IMR-90 (cell line): Measurements from ENCODE around the gene MIEF1. TPM values are rescaled to one million over a fixed set of nuclear protein-coding genes. Genes with fewer than 3 reads are reported as not detected.
A peak's percentile ranks its signal among the peaks of the same experiment; 100 is the strongest.

Source experiments
- ATAC-seq: fragments of 200-7000 bp; cut with Tn5 transposase; 2 replicates; pipeline ENCODE4 v1.9.1; 2020; ENCODE audit warnings: low read depth, mild to moderate bottlenecking, moderate library complexity
- BruUV-seq: library from RNA; stranded (reverse); fragments of 400-500 nt; replicated peaks from 2 replicates; lab custom pipeline; 2021; lab: Mats Ljungman, UMichigan
- CTCF ChIA-PET: fragments of 300-600 bp; formaldehyde crosslinking; extraction: SDS; loops from one replicate; lab custom pipeline; 2021; ENCODE audit warnings: antibody characterized with exemption; lab: Yijun Ruan, JAX
- POLR2A ChIA-PET: fragments of 300-600 bp; sonication (Branson Sonifier 250); formaldehyde crosslinking; loops from one replicate; lab custom pipeline; 2022; ENCODE audit warnings: antibody characterized with exemption; ENCODE audit not compliant: unreplicated experiment; lab: Charles Lee
- DNase-seq: peaks from one replicate; pipeline ENCODE4 v3.0.0; 2013
- H2AFZ ChIP-seq: replicated peaks from 2 replicates; pipeline ENCODE3; 2013; ENCODE audit warnings: low read length, mild to moderate bottlenecking; ENCODE audit not compliant: poor library complexity
- H2AK5ac ChIP-seq: 2 replicates; pipeline ENCODE4 v1.6.1; 2013; ENCODE audit warnings: low read depth, low read length, inconsistent platforms
- H2AK9ac ChIP-seq: replicated peaks from 2 replicates; pipeline ENCODE3; 2013; ENCODE audit warnings: mild to moderate bottlenecking, low read depth, low read length, moderate library complexity; ENCODE audit not compliant: poor library complexity
- H2BK120ac ChIP-seq: 2 replicates; pipeline ENCODE4 v1.6.1; 2013; ENCODE audit warnings: low read depth, low read length, inconsistent platforms
- H2BK15ac ChIP-seq: 3 replicates; pipeline ENCODE4 v1.6.1; 2013; ENCODE audit warnings: low read depth, low read length, inconsistent platforms
- H2BK20ac ChIP-seq: 2 replicates; pipeline ENCODE4 v1.6.1; 2013; ENCODE audit warnings: low read depth, mild to moderate bottlenecking, inconsistent platforms, low read length, moderate library complexity
- H2BK5ac ChIP-seq: 2 replicates; pipeline ENCODE4 v1.6.1; 2013; ENCODE audit warnings: mild to moderate bottlenecking, low read depth, low read length, inconsistent platforms; ENCODE audit not compliant: poor library complexity, severe bottlenecking
- H3K14ac ChIP-seq: replicated peaks from 2 replicates; pipeline ENCODE4 v1.6.1; 2013; ENCODE audit warnings: low read depth, low read length, inconsistent platforms
- H3K18ac ChIP-seq: 2 replicates; pipeline ENCODE4 v1.6.1; 2013; ENCODE audit warnings: low read depth, low read length, control low read depth
- H3K23ac ChIP-seq: 2 replicates; pipeline ENCODE4 v1.6.1; 2013; ENCODE audit warnings: low read depth, low read length, inconsistent platforms
- H3K27ac ChIP-seq: 2 replicates; pipeline ENCODE4 v1.5.1; 2013; ENCODE audit warnings: mild to moderate bottlenecking, control low read depth, low read length; ENCODE audit not compliant: insufficient read depth
- H3K27me3 ChIP-seq: 2 replicates; pipeline ENCODE4 v1.6.1; 2013; ENCODE audit warnings: low read length; ENCODE audit not compliant: control insufficient read depth, insufficient read depth
- H3K36me3 ChIP-seq: 2 replicates; pipeline ENCODE4 v1.6.1; 2013; ENCODE audit warnings: low read length, mixed read lengths; ENCODE audit not compliant: control insufficient read depth, insufficient read depth
- H3K4ac ChIP-seq: 2 replicates; pipeline ENCODE4 v1.6.1; 2013; ENCODE audit warnings: low read depth, low read length, inconsistent platforms
- H3K4me1 ChIP-seq: 2 replicates; pipeline ENCODE4 v1.6.1; 2013; ENCODE audit warnings: low read length, mixed read lengths; ENCODE audit not compliant: control insufficient read depth, insufficient read depth
- H3K4me2 ChIP-seq: 2 replicates; pipeline ENCODE4 v1.6.1; 2013; ENCODE audit warnings: low read depth, mild to moderate bottlenecking, control low read depth, low read length, moderate library complexity
- H3K4me3 ChIP-seq: 2 replicates; pipeline ENCODE4 v1.5.1; 2013; ENCODE audit warnings: low read depth, mild to moderate bottlenecking, control low read depth, low read length, moderate library complexity; ENCODE audit not compliant: insufficient read depth
- H3K56ac ChIP-seq: 2 replicates; pipeline ENCODE4 v1.6.1; 2013; ENCODE audit warnings: low read length, inconsistent platforms; ENCODE audit not compliant: insufficient read depth; ENCODE audit errors: extremely low read depth
- H3K79me1 ChIP-seq, 2 experiments: 2 replicates each; pipeline ENCODE4 v1.6.1; 2013; ENCODE audit warnings: low read length in 2 of 2, inconsistent platforms in 1 of 2, low read depth in 1 of 2
- H3K9ac ChIP-seq: 2 replicates; pipeline ENCODE4 v1.6.1; 2013; ENCODE audit warnings: low read depth, low read length, control low read depth
- H3K9me1 ChIP-seq: 2 replicates; pipeline ENCODE4 v1.6.1; 2013; ENCODE audit warnings: low read length, inconsistent platforms; ENCODE audit not compliant: insufficient read depth
- H3K9me3 ChIP-seq: 2 replicates; pipeline ENCODE4 v1.6.1; 2013; ENCODE audit warnings: low read length; ENCODE audit not compliant: control insufficient read depth, insufficient read depth
- H4K20me1 ChIP-seq: 2 replicates; pipeline ENCODE4 v1.6.1; 2013; ENCODE audit warnings: low read length, inconsistent platforms; ENCODE audit not compliant: insufficient read depth
- H4K5ac ChIP-seq: 2 replicates; pipeline ENCODE4 v1.6.1; 2013; ENCODE audit warnings: mild to moderate bottlenecking, low read depth, low read length, control low read depth
- H4K8ac ChIP-seq, 2 experiments: 2 replicates each; pipeline ENCODE4 v1.6.1; 2013; ENCODE audit warnings: low read depth in 2 of 2, low read length in 2 of 2, control low read depth in 1 of 2, inconsistent platforms in 1 of 2
- H4K91ac ChIP-seq: 2 replicates; pipeline ENCODE4 v1.6.1; 2013; ENCODE audit warnings: low read depth, low read length, inconsistent platforms; ENCODE audit not compliant: insufficient read depth
- BHLHE40 ChIP-seq: fragments of 150-350 bp; IDR thresholded peaks from 2 replicates; pipeline ENCODE4 v1.6.1; 2016; ENCODE audit warnings: mild to moderate bottlenecking, low read depth, low read length
- CEBPB ChIP-seq: IDR thresholded peaks from 2 replicates; pipeline ENCODE4 v1.6.1; 2012; ENCODE audit warnings: low read depth, low read length, improper control_type of control experiment
- CHD1 ChIP-seq: IDR thresholded peaks from 2 replicates; pipeline ENCODE4 v1.6.1; 2012; ENCODE audit warnings: low read depth, low read length, improper control_type of control experiment
- MXI1 ChIP-seq: IDR thresholded peaks from 2 replicates; pipeline ENCODE4 v1.6.1; 2012; ENCODE audit warnings: low read depth, mild to moderate bottlenecking, low read length, moderate library complexity, borderline replicate concordance
- NFE2L2 ChIP-seq: fragments of 150-350 bp; IDR thresholded peaks from 2 replicates; pipeline ENCODE4 v1.6.1; 2016; ENCODE audit warnings: low read depth, mild to moderate bottlenecking, low read length
- POLR2A ChIP-seq: IDR thresholded peaks from 2 replicates; pipeline ENCODE4 v1.6.1; 2012; ENCODE audit warnings: mild to moderate bottlenecking, low read depth, low read length
- RFX5 ChIP-seq: IDR thresholded peaks from 2 replicates; pipeline ENCODE4 v1.8.0; 2012; ENCODE audit warnings: low read depth, mild to moderate bottlenecking, low read length, moderate library complexity
- WGBS, 2 experiments: methylation state at CpG; one replicate each; pipeline versions ENCODE4 v1.1.5 to v1.1.7; 2013; ENCODE audit warnings: missing lambda C conversion rate in 2 of 2; ENCODE audit not compliant: insufficient read length in 1 of 2; ENCODE audit errors: extremely low coverage in 2 of 2; 5-methylcytosine and 5-hydroxymethylcytosine counted together
- dilution Hi-C: fragments of 300-500 bp; cut with HindIII; formaldehyde crosslinking; loops from one replicate; pipeline ENCODE4 v1.14.3; 2018; ENCODE audit warnings: low sequenced_read_pairs; ENCODE audit not compliant: unreplicated experiment
- in situ Hi-C: fragments of 300-500 bp; cut with MboI; formaldehyde crosslinking; loops from 3 replicates; pipeline ENCODE4 v1.14.3; 2019; ENCODE audit warnings: low sequenced_read_pairs, inconsistent platforms, mixed read lengths
- intact Hi-C: fragments of 100-400 bp; cut with micrococcal nuclease; formaldehyde crosslinking; loops from 2 replicates; pipeline ENCODE4 v1.10.0; 2022
- polyA plus RNA-seq, 3 experiments: library from polyadenylated mRNA; depleted of rRNA; stranded (reverse); fragments of >200 nt; gene quantifications; 2 replicates each; pipeline ENCODE4 v1.2.3, GENCODE V29; 2012; ENCODE audit warnings: low replicate concordance in 1 of 3
- total RNA-seq: library from RNA; depleted of rRNA; stranded (reverse); fragments of >200 nt; gene quantifications from 2 replicates; pipeline ENCODE4 v1.2.3, GENCODE V29; 2012
- TF ChIP-seq, protein P1 (sequence below): fragments of 150-350 bp; IDR thresholded peaks from 2 replicates; pipeline ENCODE4 v1.6.1; 2017; ENCODE audit warnings: mild to moderate bottlenecking, antibody characterized with exemption, low read length, low read depth

The MIEF1 gene
- total and polyA plus RNA-seq, 2 of the 4 experiments (the other 2 are of a cell fraction) = 9.7 to 16.9 TPM

DNA sequence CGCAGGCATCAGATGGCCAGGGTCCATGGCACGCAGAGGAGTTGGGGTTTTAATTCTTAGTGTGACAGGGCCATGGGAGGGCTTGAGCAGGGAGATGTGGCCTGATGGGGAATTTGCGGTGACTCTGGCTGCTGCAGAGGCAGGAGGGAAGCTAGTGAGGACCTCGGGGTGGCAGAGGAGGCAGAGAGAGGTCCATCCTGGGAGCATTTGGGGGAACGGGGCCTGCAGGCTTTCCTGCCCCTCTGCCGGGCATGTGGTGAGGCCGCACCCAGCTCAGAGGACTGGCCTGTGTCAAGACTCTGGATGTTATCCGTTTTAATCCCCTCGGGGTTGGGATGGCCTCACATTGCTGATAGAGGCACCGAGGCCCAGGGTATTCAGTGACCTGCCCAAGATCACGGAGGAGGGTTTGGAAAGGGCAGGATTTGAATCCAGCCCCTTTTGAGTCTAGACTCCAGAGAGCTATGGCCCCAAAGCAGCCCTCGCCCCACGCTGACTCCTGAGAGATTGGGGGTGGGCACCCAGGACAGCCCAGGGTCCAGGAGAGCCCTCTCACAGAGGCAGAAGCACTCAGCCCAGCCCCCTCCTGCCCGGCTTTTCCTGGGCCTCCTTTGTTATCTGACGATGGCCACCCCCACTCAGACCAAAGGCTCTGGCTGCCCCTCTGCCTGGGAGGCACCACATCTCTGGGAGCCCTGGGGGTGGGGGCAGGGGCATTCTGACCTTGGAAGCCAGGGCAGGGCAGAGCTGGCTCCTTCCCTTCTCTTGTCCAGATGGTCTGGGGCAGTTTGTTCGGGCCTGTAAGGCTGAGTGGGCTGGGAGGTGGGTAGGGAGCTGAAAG lies 31.4 kb upstream of the MIEF1 start:
- H3K9me1 ChIP-seq = peaks cover 19% of the 10 kb centered on the region
- H4K8ac ChIP-seq = peak overlapping the region; percentile 46 to 88; a peak in 2 of 4 replicates
- dilution Hi-C loops (no loop called here), in situ Hi-C loops (no loop called here), intact Hi-C loops (no loop called here)
- no peak for TF ChIP-seq RFX5
- TF ChIP-seq MXI1 = no peak
- TF ChIP-seq CEBPB = no peak
- TF ChIP-seq, protein P1, sequence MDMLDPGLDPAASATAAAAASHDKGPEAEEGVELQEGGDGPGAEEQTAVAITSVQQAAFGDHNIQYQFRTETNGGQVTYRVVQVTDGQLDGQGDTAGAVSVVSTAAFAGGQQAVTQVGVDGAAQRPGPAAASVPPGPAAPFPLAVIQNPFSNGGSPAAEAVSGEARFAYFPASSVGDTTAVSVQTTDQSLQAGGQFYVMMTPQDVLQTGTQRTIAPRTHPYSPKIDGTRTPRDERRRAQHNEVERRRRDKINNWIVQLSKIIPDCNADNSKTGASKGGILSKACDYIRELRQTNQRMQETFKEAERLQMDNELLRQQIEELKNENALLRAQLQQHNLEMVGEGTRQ = no peak
- no peak for TF ChIP-seq NFE2L2
- no peak for TF ChIP-seq POLR2A
- TF ChIP-seq BHLHE40 = no peak
- TF ChIP-seq CHD1 = no peak
- peak overlapping the region; percentile 95 for H2BK120ac ChIP-seq
- no peak overlapping the region for H3K4me3 ChIP-seq
- no peak overlapping the region; the same call in 1 of the 2 replicates for H3K56ac ChIP-seq
- CTCF ChIA-PET = interaction anchor here (0.8 kb wide), 1 partner anchor 23 kb away, joined by 3 read pairs; no protein-coding TSS in a partner anchor
- peak overlapping the region; percentile 44; the same call in 2 of the 3 replicates for H2BK15ac ChIP-seq
- no peaks in the 10 kb centered on the region for H3K79me1 ChIP-seq
- H3K36me3 ChIP-seq = no peaks in the 10 kb centered on the region
- BruUV-seq = no TSS peak
- H3K4me2 ChIP-seq = no peak overlapping the region
- POLR2A ChIA-PET = no interaction called here
- H2AK5ac ChIP-seq = peak overlapping the region; percentile 13; the same call in 1 of the 2 replicates
- peak overlapping the region; percentile 68 for H2AFZ ChIP-seq
- peak overlapping the region; percentile 71 for H2AK9ac ChIP-seq
- 79% methylated on average over 6 of the region's 16 CpGs; no CpG with 5 or more reads in 1 of the 2 experiments for WGBS, 2 experiments
- peaks cover 40% of the 10 kb centered on the region for H3K4me1 ChIP-seq
- no peaks in the 10 kb centered on the region for H4K20me1 ChIP-seq
- H3K4ac ChIP-seq = peak overlapping the region; percentile 96
- no peak overlapping the region for H3K18ac ChIP-seq
- H3K27me3 ChIP-seq = no peaks in the 10 kb centered on the region; the same call in 1 of the 2 replicates
- ATAC-seq (no peak), DNase-seq (no peak)
- H3K27ac ChIP-seq = no peak overlapping the region
- H2BK20ac ChIP-seq = peak overlapping the region; percentile 75
- H2BK5ac ChIP-seq = no peak overlapping the region
- peak overlapping the region; percentile 66 for H3K14ac ChIP-seq
- H3K9me3 ChIP-seq = no peaks in the 10 kb centered on the region
- peak overlapping the region; percentile 96 for H4K91ac ChIP-seq
- H4K5ac ChIP-seq = no peak overlapping the region; the same call in 1 of the 2 replicates
- no peak overlapping the region; the same call in 1 of the 2 replicates for H3K23ac ChIP-seq
- H3K9ac ChIP-seq = no peak overlapping the region
